Neural progenitor cell (in vitro differentiated cells): ENCODE results near the gene PREX1. TPM values are rescaled to one million over a fixed set of nuclear protein-coding genes. Genes with fewer than 3 reads are reported as not detected.

ENCODE experiments used
- DNase-seq: peaks from one replicate; pipeline ENCODE4 v3.0.0-alpha.2; 2016; ENCODE audit warnings: low spot score
- H2AFZ ChIP-seq: fragments of 200-600 bp; sonication (generic); replicated peaks from 2 replicates; pipeline ENCODE4 v1.6.1; 2016; ENCODE audit warnings: antibody characterized with exemption
- H3F3A ChIP-seq: fragments of 200-600 bp; sonication (generic); 2 replicates; pipeline ENCODE4 v1.6.1; 2016; ENCODE audit warnings: antibody characterized with exemption, low read depth
- H3K27ac ChIP-seq: fragments of 200-600 bp; sonication (generic); 2 replicates; pipeline ENCODE4 v1.5.1; 2016; ENCODE audit warnings: mild to moderate bottlenecking
- H3K27me3 ChIP-seq: fragments of 200-600 bp; sonication (generic); 2 replicates; pipeline ENCODE4 v1.6.1; 2016; ENCODE audit warnings: mild to moderate bottlenecking, moderate library complexity
- H3K36me3 ChIP-seq: fragments of 200-600 bp; sonication (generic); 2 replicates; pipeline ENCODE4 v1.5.1; 2016
- H3K4me1 ChIP-seq: fragments of 200-600 bp; sonication (generic); 2 replicates; pipeline ENCODE4 v1.6.1; 2016; ENCODE audit warnings: mixed run types
- H3K4me2 ChIP-seq: fragments of 200-600 bp; sonication (generic); 2 replicates; pipeline ENCODE4 v1.6.1; 2016
- H3K4me3 ChIP-seq: fragments of 200-600 bp; sonication (generic); 2 replicates; pipeline ENCODE4 v1.5.1; 2016
- H3K79me2 ChIP-seq: fragments of 200-600 bp; sonication (generic); 2 replicates; pipeline ENCODE4 v1.6.1; 2016; ENCODE audit warnings: low read depth
- H3K9ac ChIP-seq: fragments of 200-600 bp; sonication (generic); 2 replicates; pipeline ENCODE4 v1.6.1; 2016
- H3K9me3 ChIP-seq: fragments of 200-600 bp; sonication (generic); 2 replicates; pipeline ENCODE4 v1.5.1; 2016; ENCODE audit warnings: low read depth
- H4K20me1 ChIP-seq: fragments of 200-600 bp; sonication (generic); 2 replicates; pipeline ENCODE4 v1.6.1; 2016; ENCODE audit warnings: low read depth
- H3K27ac Mint-ChIP-seq: 3 replicates; pipeline ENCODE4 v1.8.0; 2021; ENCODE audit warnings: mixed read lengths
- H3K27me3 Mint-ChIP-seq: 2 replicates; pipeline ENCODE4 v1.8.0; 2022; ENCODE audit warnings: low read depth, mild to moderate bottlenecking, inconsistent platforms, moderate library complexity, mixed read lengths; ENCODE audit not compliant: insufficient read depth
- H3K36me3 Mint-ChIP-seq: 3 replicates; pipeline ENCODE4 v1.8.0; 2021; ENCODE audit warnings: mixed read lengths
- H3K4me1 Mint-ChIP-seq: 3 replicates; pipeline ENCODE4 v1.8.0; 2021; ENCODE audit warnings: mixed read lengths
- H3K4me3 Mint-ChIP-seq: 3 replicates; pipeline ENCODE4 v1.8.0; 2021; ENCODE audit warnings: mild to moderate bottlenecking, moderate library complexity, mixed read lengths
- H3K9me3 Mint-ChIP-seq: 3 replicates; pipeline ENCODE4 v1.8.0; 2020; ENCODE audit warnings: mixed read lengths
- EZH2 ChIP-seq: fragments of 200-600 bp; sonication (generic); IDR thresholded peaks from 2 replicates; pipeline ENCODE4 v1.6.1; 2017; ENCODE audit warnings: antibody characterized with exemption, mild to moderate bottlenecking, moderate library complexity
- EZH2phosphoT487 ChIP-seq: fragments of 200-600 bp; sonication (generic); IDR thresholded peaks from 2 replicates; pipeline ENCODE4 v1.6.1; 2017; ENCODE audit warnings: antibody characterized with exemption
- total RNA-seq: library from RNA; depleted of rRNA; stranded (reverse); fragments of >200 nt; gene quantifications from 2 replicates; pipeline ENCODE4 v1.2.3, GENCODE V29; 2015; ENCODE audit warnings: low replicate concordance
- TF ChIP-seq, protein P1 (sequence below): fragments of 200-600 bp; sonication (generic); IDR thresholded peaks from 2 replicates; pipeline ENCODE4 v1.5.1; 2017; ENCODE audit warnings: antibody characterized with exemption, mild to moderate bottlenecking

PREX1 gene
- total RNA-seq, 1 donor from 2014 or later, result 4.5 TPM

DNA sequence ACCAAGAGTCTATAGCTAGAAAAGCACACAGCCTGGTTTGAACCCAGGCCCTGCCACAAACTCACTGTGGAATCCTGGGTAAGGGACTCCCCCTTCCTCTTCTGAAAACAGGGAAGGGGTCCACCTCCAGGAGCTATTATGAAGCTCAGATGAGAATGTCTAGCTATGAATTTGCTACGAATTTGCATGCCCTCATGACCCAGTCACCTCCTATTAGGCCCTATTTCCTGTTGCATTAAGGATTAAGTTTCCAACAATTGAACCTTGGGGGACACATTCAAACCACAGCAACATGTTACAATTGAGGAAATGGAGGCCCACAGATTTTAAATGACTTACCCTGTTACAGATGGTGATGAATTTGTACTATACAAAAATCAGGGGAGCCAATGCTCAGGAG is 46.2 kb downstream of the PREX1 start:
- peaks cover 25% of the 10 kb centered on the region for H3K36me3 Mint-ChIP-seq

GRCh38 chr20:48779435-48779834 is 48.4 kb downstream of the PREX1 start:
- peaks cover 7% of the 10 kb centered on the region for H3K9me3 ChIP-seq
- H3K4me1 ChIP-seq, result peaks cover 13% of the 10 kb centered on the region
- no peak overlapping the region for H3K9ac ChIP-seq
- Mint-ChIP-seq H3K4me3 (no peak overlapping the region), H3K36me3 (peaks cover 34% of the 10 kb centered on the region), H3K4me1 (peaks cover 24% of the 10 kb centered on the region), H3K27me3 (peaks cover 2% of the 10 kb centered on the region), H3K27ac (no peak overlapping the region), H3K9me3 (peaks cover 41% of the 10 kb centered on the region)
- no peak overlapping the region for H3K27ac ChIP-seq
- TF ChIP-seq EZH2phosphoT487 (no peak), EZH2 (no peak)
- TF ChIP-seq, protein P1, sequence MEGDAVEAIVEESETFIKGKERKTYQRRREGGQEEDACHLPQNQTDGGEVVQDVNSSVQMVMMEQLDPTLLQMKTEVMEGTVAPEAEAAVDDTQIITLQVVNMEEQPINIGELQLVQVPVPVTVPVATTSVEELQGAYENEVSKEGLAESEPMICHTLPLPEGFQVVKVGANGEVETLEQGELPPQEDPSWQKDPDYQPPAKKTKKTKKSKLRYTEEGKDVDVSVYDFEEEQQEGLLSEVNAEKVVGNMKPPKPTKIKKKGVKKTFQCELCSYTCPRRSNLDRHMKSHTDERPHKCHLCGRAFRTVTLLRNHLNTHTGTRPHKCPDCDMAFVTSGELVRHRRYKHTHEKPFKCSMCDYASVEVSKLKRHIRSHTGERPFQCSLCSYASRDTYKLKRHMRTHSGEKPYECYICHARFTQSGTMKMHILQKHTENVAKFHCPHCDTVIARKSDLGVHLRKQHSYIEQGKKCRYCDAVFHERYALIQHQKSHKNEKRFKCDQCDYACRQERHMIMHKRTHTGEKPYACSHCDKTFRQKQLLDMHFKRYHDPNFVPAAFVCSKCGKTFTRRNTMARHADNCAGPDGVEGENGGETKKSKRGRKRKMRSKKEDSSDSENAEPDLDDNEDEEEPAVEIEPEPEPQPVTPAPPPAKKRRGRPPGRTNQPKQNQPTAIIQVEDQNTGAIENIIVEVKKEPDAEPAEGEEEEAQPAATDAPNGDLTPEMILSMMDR, result no peak
- no peaks in the 10 kb centered on the region for H3K79me2 ChIP-seq
- H3F3A ChIP-seq, result no peaks in the 10 kb centered on the region
- H2AFZ ChIP-seq, result no peak overlapping the region
- H3K4me3 ChIP-seq, result no peak overlapping the region
- H4K20me1 ChIP-seq, result no peaks in the 10 kb centered on the region
- H3K4me2 ChIP-seq, result no peak overlapping the region
- no peaks in the 10 kb centered on the region for H3K27me3 ChIP-seq
- no peaks in the 10 kb centered on the region for H3K36me3 ChIP-seq
- DNase-seq, result no peak

More for the DNA sequence above, 46.2 kb downstream of the PREX1 start:
- Histone ChIP-seq H3K79me2 (no peaks in the 10 kb centered on the region), H3K36me3 (no peaks in the 10 kb centered on the region), H3K27ac (no peak overlapping the region), H3K9me3 (peaks cover 7% of the 10 kb centered on the region), H3F3A (no peaks in the 10 kb centered on the region), H3K4me2 (no peak overlapping the region), H3K27me3 (no peaks in the 10 kb centered on the region), H4K20me1 (no peaks in the 10 kb centered on the region), H3K4me1 (peaks cover 13% of the 10 kb centered on the region), H2AFZ (no peak overlapping the region), H3K9ac (no peak overlapping the region), H3K4me3 (no peak overlapping the region)
- Mint-ChIP-seq H3K9me3 (peaks cover 28% of the 10 kb centered on the region), H3K27ac (peak overlapping the region; percentile 78), H3K4me1 (peaks cover 23% of the 10 kb centered on the region), H3K4me3 (no peak overlapping the region), H3K27me3 (peaks cover 6% of the 10 kb centered on the region)
- TF ChIP-seq EZH2 (no peak), EZH2phosphoT487 (no peak)
- TF ChIP-seq, protein P1, result no peak
- DNase-seq, result no peak

GRCh38 chr20:48777821-48778220 is 50.0 kb downstream of the PREX1 start:
- Histone ChIP-seq H3K9me3 (peaks cover 7% of the 10 kb centered on the region), H3K4me1 (peaks cover 7% of the 10 kb centered on the region), H2AFZ (no peak overlapping the region), H3K27me3 (no peaks in the 10 kb centered on the region), H3K27ac (no peak overlapping the region), H3F3A (no peaks in the 10 kb centered on the region), H3K4me3 (no peak overlapping the region), H3K4me2 (no peak overlapping the region), H4K20me1 (no peaks in the 10 kb centered on the region), H3K36me3 (no peaks in the 10 kb centered on the region), H3K79me2 (no peaks in the 10 kb centered on the region), H3K9ac (no peak overlapping the region)
- H3K36me3 Mint-ChIP-seq, result peaks cover 37% of the 10 kb centered on the region
- peaks cover 2% of the 10 kb centered on the region for H3K27me3 Mint-ChIP-seq
- H3K4me3 Mint-ChIP-seq, result no peak overlapping the region
- peaks cover 41% of the 10 kb centered on the region for H3K9me3 Mint-ChIP-seq
- no peak overlapping the region for H3K27ac Mint-ChIP-seq
- TF ChIP-seq EZH2 (no peak), EZH2phosphoT487 (no peak)
- TF ChIP-seq, protein P1, result no peak
- H3K4me1 Mint-ChIP-seq, result peaks cover 35% of the 10 kb centered on the region
- no peak for DNase-seq
